GM18505 (cell line): ENCODE measurements around the gene FHIP1B.
"Not testable (repeated sequence)": the region's sequence is repeated elsewhere in the genome, so short reads cannot be mapped to it uniquely, and the experiment has no call there.

Source experiments
- ATAC-seq: cut with Tn5 transposase; IDR thresholded peaks from one replicate; pipeline ENCODE4 v1.9.1; 2021; ENCODE audit not compliant: unreplicated experiment
- POLR2A ChIP-seq: IDR thresholded peaks from 4 replicates; pipeline ENCODE4 v1.6.1; 2011; ENCODE audit warnings: borderline replicate concordance; ENCODE audit not compliant: insufficient read depth, insufficient read length; ENCODE audit errors: extremely low read depth

FHIP1B gene

DNA sequence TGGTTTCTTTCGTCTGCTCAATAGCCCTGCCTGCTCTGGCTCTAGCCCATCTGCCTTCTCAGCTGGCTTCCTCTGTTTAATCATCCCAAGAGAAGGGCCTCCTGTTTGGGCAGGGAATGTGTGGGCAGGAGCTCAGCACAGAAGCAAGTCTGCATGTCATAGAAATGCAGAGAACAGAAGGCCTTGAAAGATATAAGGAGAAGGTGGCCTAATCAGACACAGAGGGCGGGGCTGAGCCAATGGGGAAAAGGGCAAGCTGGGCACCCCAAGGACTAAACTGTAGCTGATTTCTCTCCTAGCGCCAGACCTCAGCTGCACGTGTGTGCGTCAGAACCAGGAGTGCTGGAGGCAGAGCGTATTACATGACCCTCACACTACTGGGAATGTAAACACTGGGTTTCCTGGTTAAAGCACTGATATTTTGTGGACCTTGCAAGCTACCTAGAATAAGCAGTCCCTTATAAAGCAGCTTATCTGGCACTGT lies 17.6 kb upstream of the FHIP1B start:
- no peak for TF ChIP-seq POLR2A
- ATAC-seq, result no peak

DNA sequence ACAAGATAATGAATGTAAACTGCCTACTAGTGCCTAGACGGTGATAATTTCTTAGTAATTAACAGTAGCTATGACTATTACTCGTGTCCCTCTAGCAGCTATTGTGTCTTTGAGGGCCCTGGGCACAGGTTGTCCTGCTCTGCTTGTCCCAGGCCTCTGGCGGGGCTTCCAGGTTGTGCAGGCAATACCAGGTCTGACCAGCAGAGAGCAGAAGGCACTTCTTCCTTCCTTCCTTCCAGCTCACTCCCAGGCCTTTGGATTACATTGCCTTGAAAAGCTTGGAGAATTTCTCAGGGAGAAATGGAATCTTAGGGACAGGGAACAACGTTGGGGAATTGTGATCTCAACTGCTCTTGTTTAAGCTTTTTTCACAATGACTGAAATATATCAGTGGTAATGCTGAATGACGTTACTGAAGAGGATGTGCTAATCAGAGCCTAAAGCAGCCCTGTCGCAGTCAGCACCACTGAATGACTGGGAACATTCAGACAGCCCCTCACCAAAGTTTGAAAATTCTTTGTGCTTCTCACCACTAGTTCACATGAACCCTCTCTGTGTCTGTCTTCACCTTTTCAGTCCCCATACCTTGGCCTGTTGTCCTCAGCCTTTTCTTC lies 16.8 kb upstream of the FHIP1B start:
- peak; percentile 64 for ATAC-seq
- TF ChIP-seq POLR2A, result no peak

DNA sequence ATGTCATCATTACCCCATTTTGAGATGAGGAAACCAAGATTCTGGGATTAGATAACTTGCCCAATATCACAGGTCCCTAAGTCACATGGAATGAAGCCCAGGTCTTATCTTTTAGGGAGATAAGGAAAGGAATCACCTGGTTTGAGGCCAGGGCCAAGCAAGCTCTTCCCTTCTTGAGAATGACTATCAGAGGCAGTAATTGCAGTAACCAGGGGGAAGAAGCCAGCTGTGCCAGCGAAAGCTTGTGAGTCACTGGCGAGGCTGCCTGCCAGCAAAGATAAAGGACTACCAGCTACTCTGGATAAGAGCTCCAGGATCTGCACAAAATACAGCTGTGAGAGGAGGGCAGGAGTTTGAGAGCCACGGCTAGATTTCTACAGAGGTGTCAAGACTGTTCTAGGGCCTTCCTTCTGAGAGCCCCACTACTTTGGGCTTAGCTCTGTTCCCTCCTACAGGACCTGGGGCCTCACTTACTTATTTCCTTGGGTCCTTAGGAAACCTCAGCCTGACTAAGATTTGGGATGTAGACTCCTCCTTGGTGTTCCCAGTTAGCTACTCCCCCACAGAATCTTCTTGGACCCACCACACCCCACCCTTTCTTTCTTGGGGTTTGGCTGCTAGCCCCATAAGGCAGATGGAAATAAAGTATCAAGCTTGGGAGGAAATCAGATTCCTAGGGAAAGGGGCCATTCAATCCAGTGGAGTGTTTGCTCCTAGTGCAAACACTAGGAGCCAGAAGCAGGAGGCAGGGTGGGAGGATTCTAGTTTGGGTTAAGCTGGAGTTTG lies 15.5 kb upstream of the FHIP1B start:
- no peak for TF ChIP-seq POLR2A
- no peak for ATAC-seq

DNA sequence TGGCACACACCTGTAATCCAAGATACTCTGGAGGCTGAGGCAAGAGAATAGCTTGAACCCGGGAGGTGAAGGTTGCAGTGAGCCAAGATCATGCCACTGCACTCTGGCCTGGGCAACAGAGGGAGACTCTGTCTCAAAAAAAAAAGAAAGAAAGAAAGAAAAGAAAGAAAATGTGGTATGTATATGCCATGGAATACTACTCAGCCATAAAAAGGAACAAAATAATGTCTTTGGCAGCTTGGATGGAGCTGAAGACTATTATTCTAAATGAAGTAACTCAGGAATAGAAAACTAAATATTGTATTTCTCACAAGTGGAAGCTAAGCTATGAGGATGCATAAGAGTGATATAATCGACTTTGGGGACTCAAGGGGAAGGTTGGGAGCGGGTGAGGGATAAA lies 14.5 kb upstream of the FHIP1B start:
- not testable (repeated sequence) for ATAC-seq

DNA sequence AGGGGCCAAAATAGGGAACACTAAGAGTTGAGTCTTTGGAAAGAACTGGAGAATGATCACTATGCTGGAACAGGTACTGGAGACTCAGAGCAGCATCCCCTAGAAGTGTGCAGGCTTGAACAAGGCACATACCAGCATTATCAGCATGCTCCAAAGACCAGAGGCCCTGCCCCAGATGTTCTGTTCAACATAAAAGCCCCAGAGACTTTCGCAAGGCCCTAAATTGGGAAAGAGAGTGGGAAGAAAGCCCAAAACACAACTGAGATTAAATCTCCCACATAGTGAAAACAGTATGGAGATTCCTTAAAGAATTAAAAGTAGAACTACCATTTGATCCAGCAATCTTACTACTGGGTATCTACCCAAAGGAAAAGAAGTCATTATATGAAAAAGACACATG lies 13.8 kb upstream of the FHIP1B start:
- ATAC-seq, result no peak
- no peak for TF ChIP-seq POLR2A

DNA sequence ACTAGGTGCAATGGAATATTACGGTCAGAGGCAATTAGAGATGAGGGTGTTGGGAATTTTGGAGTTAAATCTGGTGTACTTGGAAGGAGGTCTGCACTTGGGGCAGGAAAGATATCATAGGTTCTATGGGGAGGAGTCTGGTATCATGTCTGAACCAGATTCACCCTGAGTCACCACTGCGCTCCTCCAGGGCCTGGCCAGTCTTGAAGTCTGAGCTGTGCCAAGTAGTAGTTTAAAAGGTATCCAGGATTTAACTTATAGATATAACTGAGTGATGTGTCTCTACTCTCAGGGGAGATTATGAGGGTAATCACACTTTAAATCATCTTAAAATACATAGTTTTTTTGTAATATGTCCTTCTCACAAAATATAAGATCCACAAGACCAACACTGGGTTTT lies 11.1 kb upstream of the FHIP1B start:
- no peak for TF ChIP-seq POLR2A
- no peak for ATAC-seq

DNA sequence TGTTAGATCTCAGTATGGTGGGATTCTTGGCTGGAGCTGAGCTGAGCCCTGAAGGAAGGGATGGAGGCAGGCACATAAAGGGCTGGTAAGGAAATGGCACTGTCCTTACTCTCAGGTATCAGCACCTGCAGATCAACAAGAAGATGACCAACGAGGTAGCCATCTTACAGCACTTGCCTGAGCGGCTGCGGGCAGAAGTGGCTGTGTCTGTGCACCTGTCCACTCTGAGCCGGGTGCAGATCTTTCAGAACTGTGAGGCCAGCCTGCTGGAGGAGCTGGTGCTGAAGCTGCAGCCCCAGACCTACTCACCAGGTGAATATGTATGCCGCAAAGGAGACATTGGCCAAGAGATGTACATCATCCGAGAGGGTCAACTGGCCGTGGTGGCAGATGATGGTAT lies 6.9 kb upstream of the FHIP1B start:
- no peak for ATAC-seq
- no peak for TF ChIP-seq POLR2A

DNA sequence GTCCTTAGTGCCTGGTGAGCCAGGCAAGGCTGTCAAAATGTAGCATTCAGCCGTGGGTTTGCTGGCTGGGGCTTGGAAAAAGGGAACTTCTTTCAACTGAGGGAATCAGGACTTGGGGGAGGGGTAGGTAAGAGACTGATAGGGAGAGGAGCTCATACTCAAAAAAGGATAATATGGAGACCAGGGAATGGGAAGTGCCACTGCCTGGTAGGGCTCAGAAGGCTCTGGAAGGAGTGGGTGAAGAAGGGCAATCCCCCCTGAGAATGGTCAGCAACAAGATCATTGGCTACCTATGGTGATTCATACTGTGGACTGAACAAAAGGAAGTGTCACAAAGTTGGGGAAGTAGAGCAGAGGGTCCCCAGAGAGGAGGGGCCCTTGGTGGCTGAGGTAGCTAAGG lies 6.3 kb upstream of the FHIP1B start:
- no peak for ATAC-seq
- no peak for TF ChIP-seq POLR2A

DNA sequence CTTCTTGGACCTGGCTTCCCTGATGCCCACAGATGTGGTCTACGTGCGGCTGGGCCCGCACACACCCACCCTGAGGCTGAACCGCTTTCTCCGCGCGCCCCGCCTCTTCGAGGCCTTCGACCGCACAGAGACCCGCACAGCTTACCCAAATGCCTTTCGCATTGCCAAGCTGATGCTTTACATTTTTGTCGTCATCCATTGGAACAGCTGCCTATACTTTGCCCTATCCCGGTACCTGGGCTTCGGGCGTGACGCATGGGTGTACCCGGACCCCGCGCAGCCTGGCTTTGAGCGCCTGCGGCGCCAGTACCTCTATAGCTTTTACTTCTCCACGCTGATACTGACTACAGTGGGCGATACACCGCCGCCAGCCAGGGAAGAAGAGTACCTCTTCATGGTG lies 5.7 kb upstream of the FHIP1B start:
- ATAC-seq, result no peak
- no peak for TF ChIP-seq POLR2A

DNA sequence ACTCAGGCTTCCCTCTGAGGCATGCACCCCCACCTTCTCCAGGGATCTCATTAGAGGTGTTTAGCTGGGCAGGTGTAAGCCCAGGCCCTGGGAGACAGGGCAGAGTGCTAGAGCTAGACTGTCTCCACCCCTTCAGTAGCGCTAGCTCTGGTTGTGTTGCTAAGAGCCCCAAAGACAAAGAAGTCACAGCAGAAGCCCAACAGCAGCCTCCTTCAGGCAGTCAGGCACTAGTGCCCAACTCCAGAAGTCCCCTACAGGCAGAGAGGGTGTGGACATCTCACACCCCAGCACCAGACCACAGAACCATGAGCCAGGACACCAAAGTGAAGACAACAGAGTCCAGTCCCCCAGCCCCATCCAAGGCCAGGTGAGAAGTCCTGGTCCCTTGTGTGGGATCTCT lies 4.5 kb upstream of the FHIP1B start, which contains the start of gene CNGA4:
Gene CNGA4, plus strand, starts transcription at position 188 of the 400 bp plus-strand sequence. Its CDS starts 118 bp downstream, at position 306.
- ATAC-seq, result no peak
- no peak for TF ChIP-seq POLR2A

DNA sequence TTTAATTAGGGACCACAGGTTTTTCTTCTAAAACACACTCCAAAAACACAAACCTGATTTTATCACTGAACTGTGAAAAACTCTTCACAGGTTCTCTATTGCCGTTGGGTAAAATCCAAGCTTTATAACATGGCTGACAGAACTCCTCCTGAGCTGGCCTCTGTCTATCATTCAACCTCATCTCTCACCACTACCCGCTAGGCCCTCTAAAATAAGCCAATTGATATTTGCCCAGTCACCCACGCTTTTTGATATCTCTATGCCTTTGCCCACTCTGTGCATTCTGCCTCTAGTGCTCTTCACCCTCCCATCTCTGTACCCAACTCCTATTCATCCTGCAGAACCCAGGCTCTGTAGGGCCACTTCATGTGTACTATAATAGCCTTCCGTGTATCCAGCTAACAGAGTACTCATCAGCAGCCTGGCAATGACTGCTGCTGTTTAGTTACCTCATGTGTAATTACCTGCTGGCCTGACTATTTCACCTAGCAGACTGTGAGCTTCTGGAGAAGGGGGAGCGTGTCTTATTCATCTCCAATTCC lies 3.4 kb upstream of the FHIP1B start:
- no peak for ATAC-seq
- no peak for TF ChIP-seq POLR2A

DNA sequence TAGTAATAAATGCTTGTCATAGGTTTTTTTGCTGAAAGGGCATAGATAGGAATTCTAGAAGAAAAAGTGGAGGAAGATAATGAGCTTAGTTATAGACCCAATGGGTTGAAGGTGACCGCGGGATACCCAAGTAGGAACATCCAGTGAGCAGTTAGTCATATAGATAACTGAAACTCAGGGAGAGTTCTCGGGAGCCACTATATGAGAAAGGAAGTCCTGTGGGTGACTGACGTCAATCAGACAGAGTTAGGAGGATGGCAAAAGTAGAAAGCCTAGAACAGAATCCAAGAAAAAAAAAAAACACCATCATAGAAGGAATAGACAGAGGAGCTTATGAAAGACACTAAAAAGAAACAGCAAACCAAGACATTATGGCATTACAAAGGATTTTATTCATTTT lies 2.8 kb upstream of the FHIP1B start:
- TF ChIP-seq POLR2A, result no peak
- ATAC-seq, result no peak

DNA sequence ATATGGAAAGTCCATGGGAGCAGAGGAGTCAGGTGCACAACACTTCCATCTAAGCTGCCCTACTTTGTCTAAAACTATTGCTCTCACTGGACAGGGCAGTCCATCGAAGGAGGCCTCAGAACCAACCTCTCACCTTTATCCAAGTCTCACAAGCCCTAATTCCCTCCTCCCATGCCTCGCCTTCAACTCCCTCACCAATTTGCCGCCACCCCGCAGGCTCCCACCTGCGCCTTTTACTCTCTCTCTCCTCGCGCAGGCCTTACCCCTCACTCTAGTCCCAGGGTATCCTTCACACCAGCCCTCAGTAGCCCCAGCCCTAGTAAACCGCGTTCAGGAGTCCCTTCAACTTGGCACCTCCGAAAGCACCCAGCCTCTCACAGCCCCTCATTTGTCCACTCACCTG lies 451 bp downstream of the FHIP1B start:
- ATAC-seq, result no peak

DNA sequence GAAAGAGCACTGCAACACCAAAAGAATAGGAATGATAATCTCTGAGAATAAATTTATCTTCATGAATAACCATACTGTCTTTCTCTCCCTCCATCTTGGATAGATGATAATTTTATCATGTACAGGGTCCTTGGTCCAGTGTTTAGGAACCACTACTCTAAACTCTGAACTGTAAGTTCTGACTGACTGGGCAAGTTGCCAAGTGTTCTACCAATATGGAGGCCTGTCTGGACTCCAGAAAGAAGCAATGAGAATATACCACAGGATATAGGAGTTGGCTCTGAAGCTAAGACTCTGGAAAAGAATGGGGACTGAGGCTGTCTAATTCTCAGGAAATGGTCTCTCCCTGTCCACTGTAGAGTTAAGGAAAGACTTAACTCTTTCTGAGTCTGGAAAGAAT lies 1.5 kb downstream of the FHIP1B start:
- ATAC-seq, result no peak

More for the DNA sequence above, 451 bp downstream of the FHIP1B start:
- TF ChIP-seq POLR2A, result no peak

More for the DNA sequence above, 1.5 kb downstream of the FHIP1B start:
- no peak for TF ChIP-seq POLR2A
